Activated naive CD4-positive, alpha-beta T cell treated with anti-CD3 and anti-CD28 coated beads, Interleukin-2, amount 50 U/mL, for 24 hours (primary cell): ENCODE data around the gene CYP27C1.
"Not testable (repeated sequence)": the region's sequence is repeated elsewhere in the genome, so short reads cannot be mapped to it uniquely, and the experiment has no call there.

Source experiments
- H3K27ac Mint-ChIP-seq: one replicate; pipeline ENCODE4 v1.8.0; 2021; ENCODE audit warnings: mild to moderate bottlenecking, mixed read lengths
- H3K27me3 Mint-ChIP-seq: one replicate; pipeline ENCODE4 v1.8.0; 2021; ENCODE audit warnings: mixed read lengths
- H3K36me3 Mint-ChIP-seq: one replicate; pipeline ENCODE4 v1.8.0; 2021; ENCODE audit warnings: mixed read lengths
- H3K4me1 Mint-ChIP-seq: one replicate; pipeline ENCODE4 v1.8.0; 2021; ENCODE audit warnings: mixed read lengths
- H3K4me3 Mint-ChIP-seq: one replicate; pipeline ENCODE4 v1.8.0; 2021; ENCODE audit warnings: mild to moderate bottlenecking, mixed read lengths
- H3K9me3 Mint-ChIP-seq: one replicate; pipeline ENCODE4 v1.8.0; 2021; ENCODE audit warnings: mixed read lengths

Gene CYP27C1

GRCh38 chr2:127172306-127172705 lies 47.8 kb downstream of the CYP27C1 start:
- H3K27me3 Mint-ChIP-seq = no peaks in the 10 kb centered on the region
- no peak overlapping the region for H3K27ac Mint-ChIP-seq
- H3K4me1 Mint-ChIP-seq = no peaks in the 10 kb centered on the region
- H3K36me3 Mint-ChIP-seq = no peaks in the 10 kb centered on the region
- no peaks in the 10 kb centered on the region for H3K9me3 Mint-ChIP-seq
- no peak overlapping the region for H3K4me3 Mint-ChIP-seq

GRCh38 chr2:127170452-127171197 lies 49.5 kb downstream of the CYP27C1 start:
- no peaks in the 10 kb centered on the region for H3K36me3 Mint-ChIP-seq
- H3K4me1 Mint-ChIP-seq = no peaks in the 10 kb centered on the region
- no peaks in the 10 kb centered on the region for H3K27me3 Mint-ChIP-seq
- H3K4me3 Mint-ChIP-seq = no peak overlapping the region
- no peak overlapping the region for H3K27ac Mint-ChIP-seq
- no peaks in the 10 kb centered on the region for H3K9me3 Mint-ChIP-seq

- H3K4me3 Mint-ChIP-seq = no peak overlapping the region
- no peaks in the 10 kb centered on the region for H3K27me3 Mint-ChIP-seq
- no peaks in the 10 kb centered on the region for H3K36me3 Mint-ChIP-seq
- no peak overlapping the region for H3K27ac Mint-ChIP-seq
- no peaks in the 10 kb centered on the region for H3K9me3 Mint-ChIP-seq
- H3K4me1 Mint-ChIP-seq = no peaks in the 10 kb centered on the region
These were observed 50.1 kb downstream of the CYP27C1 start for GRCh38 chr2:127170021-127170420.

- no peak overlapping the region for H3K27ac Mint-ChIP-seq
- H3K4me3 Mint-ChIP-seq = no peak overlapping the region
- no peaks in the 10 kb centered on the region for H3K36me3 Mint-ChIP-seq
These were observed 50.9 kb downstream of the CYP27C1 start for GRCh38 chr2:127169066-127169660.

GRCh38 chr2:127166231-127166860 lies 53.8 kb downstream of the CYP27C1 start:
- Mint-ChIP-seq H3K9me3 (no peaks in the 10 kb centered on the region), H3K27ac (no peak overlapping the region), H3K4me1 (no peaks in the 10 kb centered on the region), H3K4me3 (no peak overlapping the region), H3K36me3 (no peaks in the 10 kb centered on the region), H3K27me3 (no peaks in the 10 kb centered on the region)

More at GRCh38 chr2:127169066-127169660, 50.9 kb downstream of the CYP27C1 start:
- Mint-ChIP-seq H3K27me3 (no peaks in the 10 kb centered on the region), H3K4me1 (no peaks in the 10 kb centered on the region), H3K9me3 (no peaks in the 10 kb centered on the region)

GRCh38 chr2:127165539-127165935 lies 54.6 kb downstream of the CYP27C1 start:
- no peaks in the 10 kb centered on the region for H3K36me3 Mint-ChIP-seq
- no peak overlapping the region for H3K27ac Mint-ChIP-seq
- no peaks in the 10 kb centered on the region for H3K4me1 Mint-ChIP-seq
- no peaks in the 10 kb centered on the region for H3K9me3 Mint-ChIP-seq
- H3K27me3 Mint-ChIP-seq = no peaks in the 10 kb centered on the region
- H3K4me3 Mint-ChIP-seq = no peak overlapping the region

GRCh38 chr2:127164761-127165538 lies 55.1 kb downstream of the CYP27C1 start:
- Mint-ChIP-seq H3K9me3 (no peaks in the 10 kb centered on the region), H3K4me3 (no peak overlapping the region), H3K27me3 (no peaks in the 10 kb centered on the region), H3K4me1 (no peaks in the 10 kb centered on the region), H3K27ac (no peak overlapping the region), H3K36me3 (no peaks in the 10 kb centered on the region)

- H3K27ac Mint-ChIP-seq = no peak overlapping the region
- H3K4me1 Mint-ChIP-seq = no peaks in the 10 kb centered on the region
- no peaks in the 10 kb centered on the region for H3K36me3 Mint-ChIP-seq
- H3K9me3 Mint-ChIP-seq = no peaks in the 10 kb centered on the region
- H3K4me3 Mint-ChIP-seq = no peak overlapping the region
- H3K27me3 Mint-ChIP-seq = no peaks in the 10 kb centered on the region
These were observed 56.2 kb downstream of the CYP27C1 start for GRCh38 chr2:127163921-127164320.

- not testable (repeated sequence) for H3K4me1 Mint-ChIP-seq, H3K4me3 Mint-ChIP-seq, H3K9me3 Mint-ChIP-seq, H3K36me3 Mint-ChIP-seq, H3K27me3 Mint-ChIP-seq, H3K27ac Mint-ChIP-seq
These were observed 57.1 kb downstream of the CYP27C1 start for GRCh38 chr2:127163090-127163406.

- Mint-ChIP-seq H3K27me3 (no peaks in the 10 kb centered on the region), H3K36me3 (no peaks in the 10 kb centered on the region), H3K4me3 (no peak overlapping the region), H3K27ac (no peak overlapping the region), H3K4me1 (no peaks in the 10 kb centered on the region), H3K9me3 (no peaks in the 10 kb centered on the region)
These were observed 57.6 kb downstream of the CYP27C1 start for GRCh38 chr2:127162261-127163089.

- Mint-ChIP-seq H3K9me3 (no peaks in the 10 kb centered on the region), H3K27ac (no peak overlapping the region), H3K36me3 (no peaks in the 10 kb centered on the region), H3K4me3 (no peak overlapping the region), H3K4me1 (no peaks in the 10 kb centered on the region), H3K27me3 (no peaks in the 10 kb centered on the region)
These were observed 58.6 kb downstream of the CYP27C1 start for GRCh38 chr2:127161176-127162136.

GRCh38 chr2:127160676-127161075 lies 59.4 kb downstream of the CYP27C1 start:
- Mint-ChIP-seq H3K4me1 (no peaks in the 10 kb centered on the region), H3K9me3 (no peaks in the 10 kb centered on the region), H3K27me3 (no peaks in the 10 kb centered on the region), H3K27ac (no peak overlapping the region), H3K4me3 (no peak overlapping the region), H3K36me3 (no peaks in the 10 kb centered on the region)

GRCh38 chr2:127159543-127159942 lies 60.6 kb downstream of the CYP27C1 start:
- no peaks in the 10 kb centered on the region for H3K4me1 Mint-ChIP-seq
- H3K4me3 Mint-ChIP-seq = no peak overlapping the region
- H3K9me3 Mint-ChIP-seq = no peaks in the 10 kb centered on the region
- no peaks in the 10 kb centered on the region for H3K36me3 Mint-ChIP-seq
- H3K27ac Mint-ChIP-seq = no peak overlapping the region
- H3K27me3 Mint-ChIP-seq = no peaks in the 10 kb centered on the region

- no peaks in the 10 kb centered on the region for H3K9me3 Mint-ChIP-seq
- H3K27me3 Mint-ChIP-seq = no peaks in the 10 kb centered on the region
- no peak overlapping the region for H3K4me3 Mint-ChIP-seq
- H3K36me3 Mint-ChIP-seq = no peaks in the 10 kb centered on the region
- no peaks in the 10 kb centered on the region for H3K4me1 Mint-ChIP-seq
- H3K27ac Mint-ChIP-seq = no peak overlapping the region
These were observed 61.3 kb downstream of the CYP27C1 start for GRCh38 chr2:127158614-127159290.
